ENCODE results near the gene USO1. TPM values are rescaled to one million over a fixed set of nuclear protein-coding genes. Genes with fewer than 3 reads are reported as not detected.

USO1 gene
- total and polyA plus RNA-seq, 2 donors (not counting 3 experiments of a cell fraction or from before 2014, with no cell fraction given): 29.1 to 66.0 TPM

DNA sequence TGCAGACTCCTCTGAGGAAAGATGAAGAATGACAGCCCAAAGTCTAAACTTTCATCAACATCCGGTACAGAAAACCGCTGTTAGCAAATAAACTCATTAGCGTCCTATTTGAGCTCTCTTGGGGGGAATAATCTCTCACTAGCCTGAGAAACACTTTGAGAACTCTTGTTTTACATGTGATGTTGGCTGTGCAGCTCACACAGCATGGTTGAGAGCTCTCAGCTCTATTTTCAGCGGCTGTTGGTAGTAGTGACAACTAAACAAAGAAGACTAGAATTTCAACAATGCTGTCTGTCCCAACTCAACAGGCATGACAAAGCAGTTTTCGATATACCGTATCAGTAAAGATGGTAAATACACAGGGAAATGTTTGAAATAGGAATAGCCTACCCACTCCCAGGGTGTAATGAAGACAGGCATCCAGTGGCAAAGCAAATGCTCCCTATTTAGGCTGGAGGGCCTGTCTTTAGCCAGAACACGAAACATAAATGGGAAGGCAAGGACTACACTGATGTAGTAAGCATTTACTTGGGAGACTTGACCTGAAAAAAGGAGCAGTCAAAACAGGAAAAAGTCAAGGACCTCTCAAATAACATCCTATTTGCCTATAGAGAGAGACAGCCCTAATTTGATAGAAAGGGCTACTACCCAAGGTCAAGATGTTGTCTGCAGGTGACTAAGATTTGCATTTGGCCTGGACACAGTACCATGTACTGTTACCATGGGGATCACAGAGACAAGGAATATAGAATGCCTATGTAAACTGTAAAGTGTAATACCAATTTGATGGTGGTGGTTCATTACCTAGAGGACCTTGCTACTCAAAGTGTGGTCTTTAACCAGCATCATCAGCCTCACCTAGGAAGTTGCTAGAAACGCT, 117.5 kb downstream of the USO1 start:
- DNase-seq (ENCODE audit: low read depth, low spot score): no peak
- POLR2A ChIA-PET: no interaction called here

DNA sequence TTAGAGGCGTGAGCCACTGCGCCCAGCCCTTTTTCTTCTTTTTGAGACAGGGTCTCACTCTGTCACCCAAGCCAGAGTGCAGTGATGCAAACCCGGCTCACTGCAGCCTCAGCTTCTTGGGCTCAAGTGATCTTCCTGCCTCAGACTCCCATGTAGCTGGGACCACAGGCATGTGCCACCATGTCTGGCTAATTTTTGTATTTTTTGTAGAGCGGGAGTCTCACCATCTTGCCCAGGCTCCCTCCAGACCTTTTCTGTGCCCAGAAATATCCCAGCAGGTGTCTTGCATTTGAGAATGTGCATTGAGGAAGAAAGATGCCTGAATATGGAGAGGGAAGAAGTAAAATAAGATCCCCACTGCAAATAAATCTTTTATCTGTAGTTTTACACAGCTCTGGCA, 119.2 kb downstream of the USO1 start:
- no peaks in the 10 kb centered on the region for H3K79me2 ChIP-seq (ENCODE audit: control insufficient read depth, insufficient read depth, low read length)
- FAIRE-seq: no peak
- no peak overlapping the region for H2AFZ ChIP-seq (ENCODE audit: low read depth, low read length)
- ChIA-PET POLR2A (no interaction called here), CTCF (interaction anchor here (1.7 kb wide), 1 partner anchor 10 kb away, joined by 6 read pairs; no protein-coding TSS in a partner anchor)
- no peaks in the 10 kb centered on the region for H3K9me1 ChIP-seq (replicated peaks; ENCODE audit: control insufficient read depth, extremely low read depth, insufficient read depth, low read length)
- no peak overlapping the region for H3K4me2 ChIP-seq (ENCODE audit: insufficient read depth, low read length)
- no peaks in the 10 kb centered on the region for H3K9me3 ChIP-seq (replicated peaks; ENCODE audit: control insufficient read depth, insufficient read depth, low read length)
- H3K4me3 ChIP-seq (replicated peaks in 1 of 3; ENCODE audit: insufficient read depth in 1 of 3, low read depth in 1 of 3, low read length in 3 of 3): no peak overlapping the region
- peaks cover 6% of the 10 kb centered on the region for H3K4me1 ChIP-seq (ENCODE audit: control insufficient read depth, extremely low read depth, insufficient read depth, low read length)
- no peak overlapping the region for H3K27ac ChIP-seq (ENCODE audit: insufficient read depth, low read depth, low read length)
- H3K36me3 ChIP-seq (ENCODE audit: control insufficient read depth in 2 of 2, extremely low read depth in 1 of 2, insufficient read depth in 2 of 2, low read length in 2 of 2): no peaks in the 10 kb centered on the region
- no peak overlapping the region for H3K9ac ChIP-seq (replicated peaks; ENCODE audit: extremely low read depth, insufficient read depth, low read length)
- DNase-seq (ENCODE audit: low read depth, low spot score): no peak
- no peaks in the 10 kb centered on the region for H3K27me3 ChIP-seq (ENCODE audit: control insufficient read depth in 2 of 2, insufficient read depth in 2 of 2, low read length in 2 of 2)
- intact Hi-C loops (cut with micrococcal nuclease): no loop called here
- no peaks in the 10 kb centered on the region for H4K20me1 ChIP-seq (replicated peaks; ENCODE audit: control insufficient read depth, extremely low read depth, insufficient read depth, low read length)
- dilution Hi-C loops (cut with MboI; ENCODE audit: extremely low pct_ligation_motif_present, low sequenced_read_pairs): no loop called here
- BruUV-seq (replicated peaks): no TSS peak
- TF ChIP-seq EZH2 (IDR thresholded peaks at IDR 0.05; ENCODE audit: borderline replicate concordance, low read depth, low read length, severe bottlenecking) (no peak), POLR2A (IDR thresholded peaks at IDR 0.05; ENCODE audit: low read depth, low read length) (no peak)

More for the DNA sequence above, 117.5 kb downstream of the USO1 start:
- intact Hi-C loops (cut with micrococcal nuclease): no loop called here
- no peak overlapping the region for H3K4me2 ChIP-seq (ENCODE audit: insufficient read depth, low read length)
- CTCF ChIA-PET: no interaction called here
- no peaks in the 10 kb centered on the region for H3K79me2 ChIP-seq (ENCODE audit: control insufficient read depth, insufficient read depth, low read length)
- H3K36me3 ChIP-seq (ENCODE audit: control insufficient read depth in 2 of 2, extremely low read depth in 1 of 2, insufficient read depth in 2 of 2, low read length in 2 of 2): no peaks in the 10 kb centered on the region
- H3K4me3 ChIP-seq (replicated peaks in 1 of 3; ENCODE audit: insufficient read depth in 1 of 3, low read depth in 1 of 3, low read length in 3 of 3): no peak overlapping the region
- no peaks in the 10 kb centered on the region for H4K20me1 ChIP-seq (replicated peaks; ENCODE audit: control insufficient read depth, extremely low read depth, insufficient read depth, low read length)
- no peaks in the 10 kb centered on the region for H3K9me1 ChIP-seq (replicated peaks; ENCODE audit: control insufficient read depth, extremely low read depth, insufficient read depth, low read length)
- no peaks in the 10 kb centered on the region for H3K27me3 ChIP-seq (ENCODE audit: control insufficient read depth in 2 of 2, insufficient read depth in 2 of 2, low read length in 2 of 2)
- H3K4me1 ChIP-seq (ENCODE audit: control insufficient read depth, extremely low read depth, insufficient read depth, low read length): peaks cover 4% of the 10 kb centered on the region
- H3K27ac ChIP-seq (ENCODE audit: insufficient read depth, low read depth, low read length): no peak overlapping the region
- dilution Hi-C loops (cut with MboI; ENCODE audit: extremely low pct_ligation_motif_present, low sequenced_read_pairs): no loop called here
- FAIRE-seq: no peak
- TF ChIP-seq JUN (IDR thresholded peaks at IDR 0.05; ENCODE audit: borderline replicate concordance, insufficient read depth, insufficient read length, low read depth) (no peak), EZH2 (IDR thresholded peaks at IDR 0.05; ENCODE audit: borderline replicate concordance, low read depth, low read length, severe bottlenecking) (no peak), GATA2 (IDR thresholded peaks at IDR 0.05; ENCODE audit: insufficient read depth, insufficient read length, low read depth, low read length) (no peak), POLR2A (IDR thresholded peaks at IDR 0.05; ENCODE audit: low read depth, low read length) (no peak)
- no peaks in the 10 kb centered on the region for H3K9me3 ChIP-seq (replicated peaks; ENCODE audit: control insufficient read depth, insufficient read depth, low read length)
- H2AFZ ChIP-seq (ENCODE audit: low read depth, low read length): no peak overlapping the region
- no TSS peak for BruUV-seq (replicated peaks)
- no peak overlapping the region for H3K9ac ChIP-seq (replicated peaks; ENCODE audit: extremely low read depth, insufficient read depth, low read length)
